SK-N-SH (cell line): Measurements from ENCODE around the gene ERMAP.
"Not testable (repeated sequence)": the region's sequence is repeated elsewhere in the genome, so short reads cannot be mapped to it uniquely, and the experiment has no call there.

Experiments used
- CHD2 ChIP-seq: fragments of 150-350 bp; IDR thresholded peaks from 2 replicates; pipeline ENCODE4 v1.6.1; 2018; ENCODE audit warnings: low read length; ENCODE audit not compliant: partially characterized antibody
- CTCF ChIP-seq: fragments of 200-600 bp; sonication (generic); IDR thresholded peaks from 2 replicates; pipeline ENCODE4 v1.6.1; 2017; ENCODE audit warnings: antibody characterized with exemption, mild to moderate bottlenecking, moderate library complexity
- GATA2 ChIP-seq: sonication (generic); formaldehyde crosslinking; IDR thresholded peaks from 2 replicates; pipeline ENCODE4 v1.5.0; 2020; ENCODE audit warnings: mild to moderate bottlenecking, missing genetic modification reagents
- MAX ChIP-seq: IDR thresholded peaks from 2 replicates; pipeline ENCODE4 v1.4.0; 2012; ENCODE audit warnings: low read depth
- POLR2AphosphoS5 ChIP-seq: IDR thresholded peaks from 2 replicates; pipeline ENCODE4 v1.6.1; 2012; ENCODE audit warnings: low read depth, low read length
- SIN3A ChIP-seq: IDR thresholded peaks from 2 replicates; pipeline ENCODE4 v1.6.1; 2012; ENCODE audit warnings: low read depth, mild to moderate bottlenecking, low read length, moderate library complexity, borderline replicate concordance
- TAF1 ChIP-seq: IDR thresholded peaks from 2 replicates; pipeline ENCODE4 v1.6.1; 2012; ENCODE audit warnings: low read depth, mild to moderate bottlenecking, low read length, moderate library complexity, borderline replicate concordance
- YY1 ChIP-seq: IDR thresholded peaks from 2 replicates; pipeline ENCODE4 v1.4.0; 2012; ENCODE audit warnings: low read depth, mild to moderate bottlenecking
- TF ChIP-seq, protein P1 (sequence below): IDR thresholded peaks from 2 replicates; pipeline ENCODE4; 2012
- TF ChIP-seq, protein P2 (sequence below): fragments of 150-350 bp; IDR thresholded peaks from 2 replicates; pipeline ENCODE4 v1.6.1; 2017; ENCODE audit warnings: antibody characterized with exemption, low read length, low read depth, borderline replicate concordance

DNA sequence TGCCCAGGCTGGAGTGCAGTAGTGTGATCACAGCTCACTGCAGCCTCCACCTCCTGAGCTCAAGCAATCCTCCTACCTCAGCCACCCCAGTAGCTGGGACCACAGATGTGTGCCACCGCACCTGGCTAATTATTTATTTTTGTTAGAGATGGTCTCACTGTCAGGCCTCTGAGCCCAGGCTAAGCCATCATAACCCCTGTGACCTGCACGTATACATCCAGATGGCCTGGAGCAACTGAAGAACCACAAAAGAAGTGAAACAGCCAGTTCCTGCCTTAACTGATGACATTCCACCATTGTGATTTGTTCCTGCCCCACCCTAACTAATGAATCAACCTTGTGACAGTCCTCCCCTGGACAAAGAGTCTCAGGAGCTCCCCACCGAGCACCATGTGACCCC lies 39.6 kb downstream of the ERMAP start:
- TF ChIP-seq YY1, CTCF, POLR2AphosphoS5, SIN3A, TAF1, MAX, CHD2, GATA2: not testable (repeated sequence)
- TF ChIP-seq, protein P1, sequence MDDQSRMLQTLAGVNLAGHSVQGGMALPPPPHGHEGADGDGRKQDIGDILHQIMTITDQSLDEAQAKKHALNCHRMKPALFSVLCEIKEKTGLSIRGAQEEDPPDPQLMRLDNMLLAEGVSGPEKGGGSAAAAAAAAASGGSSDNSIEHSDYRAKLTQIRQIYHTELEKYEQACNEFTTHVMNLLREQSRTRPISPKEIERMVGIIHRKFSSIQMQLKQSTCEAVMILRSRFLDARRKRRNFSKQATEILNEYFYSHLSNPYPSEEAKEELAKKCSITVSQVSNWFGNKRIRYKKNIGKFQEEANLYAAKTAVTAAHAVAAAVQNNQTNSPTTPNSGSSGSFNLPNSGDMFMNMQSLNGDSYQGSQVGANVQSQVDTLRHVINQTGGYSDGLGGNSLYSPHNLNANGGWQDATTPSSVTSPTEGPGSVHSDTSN, result not testable (repeated sequence)
- TF ChIP-seq, protein P2, sequence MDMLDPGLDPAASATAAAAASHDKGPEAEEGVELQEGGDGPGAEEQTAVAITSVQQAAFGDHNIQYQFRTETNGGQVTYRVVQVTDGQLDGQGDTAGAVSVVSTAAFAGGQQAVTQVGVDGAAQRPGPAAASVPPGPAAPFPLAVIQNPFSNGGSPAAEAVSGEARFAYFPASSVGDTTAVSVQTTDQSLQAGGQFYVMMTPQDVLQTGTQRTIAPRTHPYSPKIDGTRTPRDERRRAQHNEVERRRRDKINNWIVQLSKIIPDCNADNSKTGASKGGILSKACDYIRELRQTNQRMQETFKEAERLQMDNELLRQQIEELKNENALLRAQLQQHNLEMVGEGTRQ, result not testable (repeated sequence)
